ENCODE data around the gene TBC1D5.

- TF ChIP-seq CTCF (IDR thresholded peaks at IDR 0.05), result no peak
- no peak for TF ChIP-seq EZH2 (IDR thresholded peaks at IDR 0.05)
Measured at GRCh38 chr3:17481116-17481515, 261.3 kb downstream of the TBC1D5 start.

All from neural progenitor cell (in vitro differentiated cells).